ENCODE results near the gene CCDC160. TPM values are rescaled to one million over a fixed set of nuclear protein-coding genes. Genes with fewer than 3 reads are reported as not detected.

The CCDC160 gene
- polyA plus RNA-seq, 1 donor from 2014 or later = 4.3 TPM

- Histone ChIP-seq H3K4me3 (ENCODE audit: low read length) (no peak overlapping the region), H3K9ac (ENCODE audit: low read length) (no peak overlapping the region), H3K27ac (ENCODE audit: low read length) (no peak overlapping the region), H3K9me3 (ENCODE audit: low read length) (no peaks in the 10 kb centered on the region), H3F3A (ENCODE audit: insufficient read depth, low read length, poor library complexity, severe bottlenecking) (no peaks in the 10 kb centered on the region), H3K4me2 (ENCODE audit: low read length) (no peak overlapping the region), H3K79me2 (replicated peaks; ENCODE audit: insufficient read depth, low read length) (no peaks in the 10 kb centered on the region), H4K20me1 (ENCODE audit: insufficient read depth) (no peaks in the 10 kb centered on the region), H2AFZ (ENCODE audit: low read depth, low read length) (no peak overlapping the region), H3K9me2 (ENCODE audit: insufficient read depth, low read length) (no peaks in the 10 kb centered on the region), H3K27me3 (ENCODE audit: insufficient read depth, low read depth, low read length) (no peaks in the 10 kb centered on the region), H3K36me3 (ENCODE audit: insufficient read depth, low read length) (no peaks in the 10 kb centered on the region)
- no peak for TF ChIP-seq CTCF (IDR thresholded peaks at IDR 0.05; ENCODE audit: poor library complexity, severe bottlenecking)
- no peak for TF ChIP-seq TAF1 (IDR thresholded peaks at IDR 0.05; ENCODE audit: low read depth)
- no peak for TF ChIP-seq SMC3 (conservative IDR thresholded peaks at IDR 0.05; ENCODE audit: poor library complexity)
- TF ChIP-seq REST (IDR thresholded peaks at IDR 0.05; ENCODE audit: borderline replicate concordance) = no peak
- no peak for TF ChIP-seq RAD21 (conservative IDR thresholded peaks at IDR 0.05)
- TF ChIP-seq EP300 (conservative IDR thresholded peaks at IDR 0.05; ENCODE audit: poor library complexity, severe bottlenecking) = no peak
- no peak for TF ChIP-seq MXI1 (conservative IDR thresholded peaks at IDR 0.05; ENCODE audit: poor library complexity, severe bottlenecking)
- no peak for TF ChIP-seq EZH2 (IDR thresholded peaks at IDR 0.05; ENCODE audit: borderline replicate concordance, insufficient read depth, low read length, poor library complexity, severe bottlenecking)
- no peak for TF ChIP-seq POLR2AphosphoS5 (IDR thresholded peaks at IDR 0.05)
Observed at GRCh38 chrX:134239016-134239415, 2.0 kb downstream of the CCDC160 start.

- H4K20me1 ChIP-seq (ENCODE audit: insufficient read depth) = no peaks in the 10 kb centered on the region
- no peaks in the 10 kb centered on the region for H3K9me2 ChIP-seq (ENCODE audit: insufficient read depth, low read length)
- no peaks in the 10 kb centered on the region for H3K27me3 ChIP-seq (ENCODE audit: insufficient read depth, low read depth, low read length)
- H3K4me2 ChIP-seq (ENCODE audit: low read length) = no peak overlapping the region
- no peak for TF ChIP-seq TAF1 (IDR thresholded peaks at IDR 0.05; ENCODE audit: low read depth)
- no peak for TF ChIP-seq REST (IDR thresholded peaks at IDR 0.05; ENCODE audit: borderline replicate concordance)
- TF ChIP-seq EZH2 (IDR thresholded peaks at IDR 0.05; ENCODE audit: borderline replicate concordance, insufficient read depth, low read length, poor library complexity, severe bottlenecking) = no peak
- no peak for TF ChIP-seq SMC3 (conservative IDR thresholded peaks at IDR 0.05; ENCODE audit: poor library complexity)
- TF ChIP-seq POLR2AphosphoS5 (IDR thresholded peaks at IDR 0.05) = no peak
- H3F3A ChIP-seq (ENCODE audit: insufficient read depth, low read length, poor library complexity, severe bottlenecking) = no peaks in the 10 kb centered on the region
- H3K9me3 ChIP-seq (ENCODE audit: low read length) = no peaks in the 10 kb centered on the region
- H3K36me3 ChIP-seq (ENCODE audit: insufficient read depth, low read length) = no peaks in the 10 kb centered on the region
- H3K79me2 ChIP-seq (replicated peaks; ENCODE audit: insufficient read depth, low read length) = no peaks in the 10 kb centered on the region
- no peak overlapping the region for H3K27ac ChIP-seq (ENCODE audit: low read length)
- no peak overlapping the region for H3K9ac ChIP-seq (ENCODE audit: low read length)
- H3K4me3 ChIP-seq (ENCODE audit: low read length) = no peak overlapping the region
- H2AFZ ChIP-seq (ENCODE audit: low read depth, low read length) = no peak overlapping the region
Observed at GRCh38 chrX:134240209-134240608, 3.2 kb downstream of the CCDC160 start.

Measured in neural cell (in vitro differentiated cells).